Tibial nerve (tissue), 4 donors: ENCODE results near the gene DAPK2. TPM values are rescaled to one million over a fixed set of nuclear protein-coding genes. Genes with fewer than 3 reads are reported as not detected.

Experiments used
- DNase-seq, 2 donors: peaks; one replicate each; pipeline ENCODE4 v3.0.0-alpha.2; 2019; ENCODE audit warnings: low spot score in 2 of 2
- H3K27ac ChIP-seq, 4 donors: fragments of 200-600 bp; sonication (generic) in 3 of 4; one replicate each; pipeline ENCODE4 v1.5.1; 2017 to 2019; ENCODE audit warnings: mild to moderate bottlenecking in 1 of 4
- H3K27me3 ChIP-seq, 2 donors: fragments of 200-600 bp; sonication (generic) in 1 of 2; one replicate each; pipeline versions ENCODE4 v1.5.1 to v1.6.0; 2017 to 2019
- H3K36me3 ChIP-seq, 3 donors: fragments of 200-600 bp; sonication (generic); one replicate each; pipeline ENCODE4 v1.5.1; 2018 to 2019
- H3K4me1 ChIP-seq, 4 donors: fragments of 200-600 bp; sonication (generic) in 3 of 4; one replicate each; pipeline ENCODE4 v1.5.1; 2017 to 2019
- H3K4me3 ChIP-seq, 4 donors: fragments of 200-600 bp; sonication (generic) in 3 of 4; one replicate each; pipeline ENCODE4 v1.5.1; 2017 to 2019; ENCODE audit warnings: mild to moderate bottlenecking in 1 of 4, moderate library complexity in 1 of 4
- H3K9me3 ChIP-seq, 4 donors: fragments of 200-600 bp; sonication (generic) in 3 of 4; one replicate each; pipeline ENCODE4 v1.5.1; 2017 to 2019
- CTCF ChIP-seq, 5 experiments: fragments of 200-600 bp in 3 of 5; fragments of 450-650 bp in 2 of 5; sonication (generic) in 3 of 5; IDR thresholded peaks; one replicate each; pipeline ENCODE4 v1.5.1; 2016 to 2019; ENCODE audit warnings: antibody characterized with exemption in 5 of 5, mild to moderate bottlenecking in 3 of 5, moderate library complexity in 2 of 5
- EP300 ChIP-seq, 2 donors: sonication (generic); formaldehyde crosslinking; IDR thresholded peaks; one replicate each; pipeline ENCODE4 v1.6.1; 2017; ENCODE audit warnings: antibody characterized with exemption in 2 of 2, mild to moderate bottlenecking in 1 of 2
- POLR2A ChIP-seq, 2 donors: fragments of 450-650 bp; IDR thresholded peaks; one replicate each; pipeline ENCODE4 v1.6.1; 2017; ENCODE audit warnings: antibody characterized with exemption in 2 of 2, mild to moderate bottlenecking in 2 of 2, moderate library complexity in 2 of 2
- WGBS, 2 donors: methylation state at CpG; one replicate each; pipeline ENCODE4 v1.1.5; 2018; 5-methylcytosine and 5-hydroxymethylcytosine counted together
- total RNA-seq, 4 donors: library from RNA; depleted of rRNA; stranded (reverse); fragments of >200 nt; gene quantifications; one replicate each; pipeline ENCODE4 v1.1.0, GENCODE V29; 2016

The DAPK2 gene
- total RNA-seq, result 10 to 100 TPM; 28.9 to 75.9 (median 56.7) TPM

- WGBS, 2 donors, result 9 to 15% methylated on average over 16 to 28 of the region's 50 CpGs
- peak within 1 kb of the TSS in 3 of 4 donors; percentile 52 to 81 (median 78) for H3K27ac ChIP-seq
- H3K27me3 ChIP-seq, result peaks cover 0 to 12% of the 10 kb centered on the region in 2 donors
- H3K36me3 ChIP-seq, result no peaks in the 10 kb centered on the region
- peak; percentile 35 for DNase-seq
- H3K4me1 ChIP-seq, result peaks cover 0 to 35% (median 9%) of the 10 kb centered on the region in 4 donors
- TF ChIP-seq EP300 (IDR thresholded peaks at IDR 0.05) (no peak), POLR2A (IDR thresholded peaks at IDR 0.05) (peak in 1 of 2 donors; percentile 9), CTCF (IDR thresholded peaks at IDR 0.05) (peak; percentile 71 to 91 (median 82))
- H3K4me3 ChIP-seq, result peak within 1 kb of the TSS; percentile 38 to 72 (median 44)
- no peaks in the 10 kb centered on the region for H3K9me3 ChIP-seq
Measured at GRCh38 chr15:64046421-64047153, at the start of gene DAPK2. TSS of gene DAPK2 (minus strand) at chr15:64046485. CDS start at chr15:64040261, 6,224 bp downstream.

GRCh38 chr15:64095431-64095794 lies 49.1 kb upstream of the DAPK2 start:
- TF ChIP-seq CTCF (IDR thresholded peaks at IDR 0.05), result no peak
- TF ChIP-seq EP300 (IDR thresholded peaks at IDR 0.05), result no peak
- TF ChIP-seq POLR2A (IDR thresholded peaks at IDR 0.05), result no peak
- 30 to 43% methylated on average over 4 of the region's 4 CpGs for WGBS, 2 donors
- H3K4me3 ChIP-seq, result peak overlapping the region; percentile 8 to 98 (median 93)
- H3K27me3 ChIP-seq, result no peaks in the 10 kb centered on the region
- peak overlapping the region in 3 of 4 donors; percentile 91 to 95 (median 92) for H3K27ac ChIP-seq
- no peak for DNase-seq
- H3K4me1 ChIP-seq, result peaks cover 0 to 76% (median 51%) of the 10 kb centered on the region in 4 donors
- H3K9me3 ChIP-seq, result no peaks in the 10 kb centered on the region
- H3K36me3 ChIP-seq, result no peaks in the 10 kb centered on the region

GRCh38 chr15:64093627-64094417 lies 47.5 kb upstream of the DAPK2 start, which contains the start of gene CIAO2A:
TSS of gene CIAO2A (minus strand) at chr15:64093838. CDS start at chr15:64093768, 70 bp downstream.
- peak within 1 kb of the TSS; percentile 66 to 73 (median 70) for H3K4me3 ChIP-seq
- no peaks in the 10 kb centered on the region for H3K27me3 ChIP-seq
- 0 to 1% methylated on average over 38 to 39 of the region's 41 CpGs for WGBS, 2 donors
- H3K4me1 ChIP-seq, result peaks cover 0 to 71% (median 45%) of the 10 kb centered on the region in 4 donors
- H3K27ac ChIP-seq, result peak within 1 kb of the TSS; percentile 86 to 95 (median 90)
- no peaks in the 10 kb centered on the region for H3K9me3 ChIP-seq
- DNase-seq, result peak; percentile 87 to 91
- peak in 1 of 5 experiments; percentile 33 for TF ChIP-seq CTCF (IDR thresholded peaks at IDR 0.05)
- TF ChIP-seq EP300 (IDR thresholded peaks at IDR 0.05), result peak; percentile 75 to 92
- TF ChIP-seq POLR2A (IDR thresholded peaks at IDR 0.05), result peak; percentile 9 to 59
- H3K36me3 ChIP-seq, result no peaks in the 10 kb centered on the region

- Histone ChIP-seq H3K4me1 (peaks cover 0 to 63% (median 38%) of the 10 kb centered on the region in 4 donors), H3K36me3 (peaks cover 0 to 4% (median 0%) of the 10 kb centered on the region in 3 donors), H3K9me3 (no peaks in the 10 kb centered on the region), H3K4me3 (peak overlapping the region; percentile 66 to 73 (median 70)), H3K27ac (peak overlapping the region; percentile 86 to 95 (median 90)), H3K27me3 (no peaks in the 10 kb centered on the region)
- 3 to 5% methylated on average over 22 of the region's 22 CpGs for WGBS, 2 donors
- TF ChIP-seq EP300 (IDR thresholded peaks at IDR 0.05), result no peak
- no peak for TF ChIP-seq CTCF (IDR thresholded peaks at IDR 0.05)
- TF ChIP-seq POLR2A (IDR thresholded peaks at IDR 0.05), result no peak
- DNase-seq, result no peak
Measured at GRCh38 chr15:64092864-64093626, 46.8 kb upstream of the DAPK2 start.
